GM18511 (cell line): Measurements from ENCODE around the gene SPG21.
"Not testable (repeated sequence)": the region's sequence is repeated elsewhere in the genome, so short reads cannot be mapped to it uniquely, and the experiment has no call there.

Source experiments
- ATAC-seq: cut with Tn5 transposase; IDR thresholded peaks from one replicate; pipeline ENCODE4 v1.9.1; 2021; ENCODE audit warnings: mild to moderate bottlenecking, moderate library complexity; ENCODE audit not compliant: unreplicated experiment

The SPG21 gene

GRCh38 chr15:64989416-64990167 lies at the start of gene SPG21:
Gene SPG21, minus strand, starts transcription at chr15:64989914. Its CDS starts 6,345 bp downstream, at chr15:64983569.
- peak; percentile 96 for ATAC-seq

GRCh38 chr15:65038836-65039235 lies 49.1 kb upstream of the SPG21 start:
- ATAC-seq, result no peak

GRCh38 chr15:65038428-65038827 lies 48.7 kb upstream of the SPG21 start:
- ATAC-seq, result no peak

- no peak for ATAC-seq
These were observed 47.6 kb upstream of the SPG21 start for GRCh38 chr15:65037309-65037708.

GRCh38 chr15:65034719-65035118 lies 45.0 kb upstream of the SPG21 start:
- no peak for ATAC-seq

- ATAC-seq, result no peak
These were observed 44.0 kb upstream of the SPG21 start for GRCh38 chr15:65033659-65034269.

- ATAC-seq, result peak; percentile 55
These were observed 43.3 kb upstream of the SPG21 start for GRCh38 chr15:65032801-65033537.

- no peak for ATAC-seq
These were observed 40.1 kb upstream of the SPG21 start for GRCh38 chr15:65029736-65030208.

- peak; percentile 73 for ATAC-seq
These were observed 39.4 kb upstream of the SPG21 start, which contains the start of gene MTFMT for GRCh38 chr15:65028921-65029735. Gene MTFMT, minus strand, starts transcription at chr15:65029639. Its CDS starts 26 bp downstream, at chr15:65029613.

- ATAC-seq, result no peak
These were observed 38.6 kb upstream of the SPG21 start for GRCh38 chr15:65028338-65028737.

- ATAC-seq, result no peak
These were observed 37.9 kb upstream of the SPG21 start for GRCh38 chr15:65027593-65027992.

GRCh38 chr15:65026756-65027155 lies 37.0 kb upstream of the SPG21 start:
- ATAC-seq, result no peak

- ATAC-seq, result no peak
These were observed 31.8 kb upstream of the SPG21 start for GRCh38 chr15:65021488-65021887.

- no peak for ATAC-seq
These were observed 30.7 kb upstream of the SPG21 start for GRCh38 chr15:65020419-65020818.

- not testable (repeated sequence) for ATAC-seq
These were observed 21.5 kb upstream of the SPG21 start for GRCh38 chr15:65011198-65011597.

GRCh38 chr15:65008983-65009382 lies 19.3 kb upstream of the SPG21 start:
- no peak for ATAC-seq

GRCh38 chr15:65006876-65007275 lies 17.2 kb upstream of the SPG21 start:
- ATAC-seq, result no peak

- ATAC-seq, result no peak
These were observed 15.3 kb upstream of the SPG21 start for GRCh38 chr15:65004993-65005392.

GRCh38 chr15:64997745-64998375 lies 8.1 kb upstream of the SPG21 start:
- ATAC-seq, result no peak

- ATAC-seq, result no peak
These were observed 7.4 kb upstream of the SPG21 start for GRCh38 chr15:64997066-64997465.
